ENCODE measurements around the gene GLIS2. TPM values are rescaled to one million over a fixed set of nuclear protein-coding genes. Genes with fewer than 3 reads are reported as not detected.

Gene GLIS2
- total RNA-seq, 1 donor = 3.3 TPM

GRCh38 chr16:4307215-4308037, 8.4 kb upstream of the GLIS2 start:
- no peak for TF ChIP-seq CTCF (IDR thresholded peaks at IDR 0.05; ENCODE audit: insufficient read depth, low read length)
- H3K4me3 ChIP-seq (ENCODE audit: low read depth, low read length) = peak overlapping the region; percentile 67
- DNase-seq (ENCODE audit: low read depth) = peak; percentile 92

- DNase-seq (ENCODE audit: low read depth) = no peak
- no peak overlapping the region for H3K4me3 ChIP-seq (ENCODE audit: low read depth, low read length)
- no peak for TF ChIP-seq CTCF (IDR thresholded peaks at IDR 0.05; ENCODE audit: insufficient read depth, low read length)
These were observed 6.6 kb upstream of the GLIS2 start for GRCh38 chr16:4309102-4309832.

GRCh38 chr16:4309833-4310266, 6.0 kb upstream of the GLIS2 start:
- TF ChIP-seq CTCF (IDR thresholded peaks at IDR 0.05; ENCODE audit: insufficient read depth, low read length) = peak; percentile 71
- DNase-seq (ENCODE audit: low read depth) = peak; percentile 80

GRCh38 chr16:4313563-4314531, 2.0 kb upstream of the GLIS2 start:
- TF ChIP-seq CTCF (IDR thresholded peaks at IDR 0.05; ENCODE audit: insufficient read depth, low read length) = peak; percentile 56
- peak; percentile 31 for DNase-seq (ENCODE audit: low read depth)
- H3K4me3 ChIP-seq (ENCODE audit: low read depth, low read length) = no peak overlapping the region

More at GRCh38 chr16:4309833-4310266, 6.0 kb upstream of the GLIS2 start:
- no peak overlapping the region for H3K4me3 ChIP-seq (ENCODE audit: low read depth, low read length)

- no peak for TF ChIP-seq CTCF (IDR thresholded peaks at IDR 0.05; ENCODE audit: insufficient read depth, low read length)
- peak overlapping the region; percentile 67 for H3K4me3 ChIP-seq (ENCODE audit: low read depth, low read length)
- peak; percentile 66 for DNase-seq (ENCODE audit: low read depth)
These were observed 1.2 kb upstream of the GLIS2 start for GRCh38 chr16:4314532-4315185.

Measured in fibroblast of the aortic adventitia (primary cell).